HG02571 (cell line): ENCODE measurements around the gene SKIC8.

Experiments used
- ATAC-seq: cut with Tn5 transposase; IDR thresholded peaks from one replicate; pipeline ENCODE4 v1.9.1; 2021; ENCODE audit warnings: mild to moderate bottlenecking, moderate library complexity; ENCODE audit not compliant: unreplicated experiment

The SKIC8 gene

DNA sequence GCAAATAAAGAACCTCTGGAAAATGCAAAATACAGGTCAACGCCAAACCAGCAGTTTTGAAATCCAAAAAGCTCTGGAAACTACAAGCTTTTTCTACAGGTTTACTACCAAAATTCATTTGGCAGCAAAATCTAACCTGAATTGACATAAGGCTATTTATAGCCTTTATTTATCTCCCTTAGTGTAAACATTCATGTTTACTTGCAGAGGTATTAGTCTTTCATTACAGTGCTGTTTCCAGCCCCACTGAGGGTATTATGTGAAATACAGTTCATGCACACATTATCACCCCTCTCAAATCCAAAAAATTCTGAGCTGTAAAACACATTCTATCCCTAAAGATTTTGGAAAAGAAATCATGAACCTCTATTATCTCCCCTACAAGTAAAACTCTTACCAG is 7.2 kb downstream of the SKIC8 start:
- no peak for ATAC-seq

- no peak for ATAC-seq
These were observed 7.7 kb downstream of the SKIC8 start for GRCh38 chr15:78291698-78292097.

GRCh38 chr15:78291052-78291451 is 8.4 kb downstream of the SKIC8 start:
- ATAC-seq, result no peak

DNA sequence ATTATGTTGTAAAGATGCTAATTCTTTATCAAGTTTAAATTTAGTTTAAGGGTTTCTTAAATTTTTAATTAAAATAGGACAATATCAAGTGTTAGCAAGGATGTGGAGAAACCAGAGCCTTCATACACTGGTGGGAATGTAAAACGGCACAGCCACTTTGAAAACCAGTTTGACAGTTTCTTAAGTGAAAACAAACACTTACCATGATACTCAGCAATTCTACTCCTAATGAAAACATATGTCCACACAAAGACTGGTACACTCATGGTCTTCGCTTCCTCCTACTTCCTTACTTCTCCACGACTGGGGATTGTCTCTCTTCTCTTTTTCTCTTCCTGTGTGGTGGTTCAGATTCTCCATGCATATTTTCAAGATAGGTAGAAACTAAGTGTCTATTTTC is 9.2 kb downstream of the SKIC8 start:
- no peak for ATAC-seq

DNA sequence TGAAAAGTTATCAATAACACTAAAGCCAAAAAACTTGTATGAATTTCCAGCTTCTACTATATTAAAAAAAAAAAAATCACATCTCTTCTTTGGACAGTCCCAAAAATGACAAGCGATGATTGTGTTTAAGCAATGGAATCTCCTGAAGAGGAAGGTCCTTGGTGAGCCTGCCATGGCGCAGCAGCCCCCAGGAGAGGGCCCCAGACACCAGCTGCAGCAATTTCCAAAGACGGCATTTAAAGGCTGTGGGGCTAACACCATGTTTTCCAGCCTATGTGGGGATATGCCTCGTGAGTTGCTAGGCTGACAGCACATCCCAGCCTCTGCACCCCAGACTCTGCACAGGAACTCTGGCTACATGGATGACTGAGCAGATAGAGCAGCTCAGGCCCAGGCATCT is 14.7 kb downstream of the SKIC8 start:
- ATAC-seq, result no peak

DNA sequence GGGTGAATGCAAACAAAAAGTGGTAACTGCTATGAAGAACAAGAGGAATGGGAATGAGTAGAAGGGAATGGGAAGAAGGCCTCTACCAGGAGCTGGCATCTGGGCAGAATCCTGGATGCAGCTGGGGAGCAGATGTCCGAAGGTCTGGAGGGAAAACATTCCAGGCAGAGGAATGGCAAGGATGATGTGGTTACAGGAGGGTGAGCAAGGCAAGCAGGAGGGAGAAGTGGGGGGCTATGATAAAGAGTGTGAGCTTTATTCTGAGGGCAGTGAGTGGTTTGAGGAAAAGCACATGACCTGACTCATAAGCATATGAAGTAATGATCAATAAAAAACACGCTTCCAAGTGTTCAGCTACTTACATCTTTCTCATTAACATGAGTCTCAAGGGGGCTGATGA is 17.1 kb downstream of the SKIC8 start:
- ATAC-seq, result no peak

DNA sequence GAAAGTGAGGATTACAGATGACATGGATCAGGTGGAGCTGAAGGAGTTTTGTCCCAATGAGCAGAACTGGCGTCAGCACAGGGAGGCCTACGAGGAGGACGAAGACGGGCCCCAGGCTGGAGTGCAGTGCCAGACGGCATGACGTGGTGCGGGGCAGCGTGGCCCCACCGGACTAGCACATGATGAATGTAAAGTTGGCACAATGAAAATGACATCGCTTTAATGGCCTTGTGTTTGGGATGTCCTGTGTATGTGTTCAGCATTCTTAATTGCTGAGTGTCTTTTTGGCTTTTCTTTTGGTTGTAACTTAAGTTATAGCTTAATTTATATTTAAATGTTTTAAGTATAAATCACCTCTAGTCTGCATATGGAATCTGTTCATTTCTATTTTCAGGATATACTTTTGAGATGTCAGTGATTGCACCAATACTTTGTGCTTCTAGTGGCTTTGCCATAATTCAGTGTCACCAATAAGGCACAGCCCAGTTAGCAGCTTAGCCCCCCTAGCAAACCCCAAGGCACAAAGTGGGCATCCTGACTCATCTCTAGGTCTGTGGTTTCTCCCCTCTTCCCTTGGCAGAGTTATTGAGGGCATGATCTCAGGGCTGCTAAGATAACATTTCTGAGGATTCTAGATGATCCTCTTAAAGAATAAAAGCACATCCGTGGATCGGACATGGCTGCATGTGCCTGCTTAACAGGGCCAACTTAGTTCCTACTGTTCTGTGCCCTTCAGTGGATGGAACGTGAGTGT is 18.9 kb downstream of the SKIC8 start:
- no peak for ATAC-seq

DNA sequence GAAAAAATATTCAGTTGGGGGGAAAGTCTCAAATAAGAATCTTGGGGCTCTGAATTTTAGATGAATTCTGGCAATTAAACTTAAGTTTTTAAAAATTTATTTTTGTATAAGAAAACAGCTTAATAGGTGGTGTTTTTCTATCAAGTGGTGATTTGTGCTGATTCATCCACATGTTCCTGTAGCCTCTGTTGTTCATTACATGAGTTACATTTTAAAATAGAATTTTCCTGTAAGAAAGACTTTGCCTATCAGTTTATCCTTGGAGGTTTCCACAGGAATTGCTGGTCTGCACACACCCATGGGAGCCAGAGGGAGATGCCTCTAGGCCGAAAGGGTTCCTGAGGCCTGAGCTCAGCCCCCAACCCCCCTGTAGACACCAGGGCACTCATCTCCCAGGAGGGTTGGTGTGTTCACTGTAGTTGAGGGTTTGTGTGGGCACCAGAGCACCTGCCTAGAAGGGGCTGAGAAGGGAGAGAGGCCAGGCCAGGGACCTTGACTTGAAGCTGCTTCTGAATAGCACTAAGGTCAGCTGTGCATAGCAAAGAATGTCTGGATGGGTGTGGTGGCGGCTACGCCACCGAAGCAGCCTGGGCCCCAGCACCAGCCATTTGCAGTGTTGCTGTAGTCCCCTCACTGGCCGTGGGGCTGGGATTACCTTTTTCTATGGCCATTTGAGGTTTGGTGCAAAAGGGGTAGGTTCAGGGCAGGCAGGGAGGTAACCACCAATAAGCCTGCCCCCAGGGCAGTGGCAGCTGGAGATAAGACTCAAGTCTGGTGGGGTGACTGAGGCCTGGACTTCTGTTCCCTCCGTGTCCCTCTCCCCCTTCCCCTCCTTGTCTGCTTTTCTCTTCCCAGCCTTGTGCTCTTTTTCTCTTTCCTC is 23.1 kb downstream of the SKIC8 start:
- no peak for ATAC-seq

GRCh38 chr15:78274994-78275393 is 24.4 kb downstream of the SKIC8 start:
- no peak for ATAC-seq

DNA sequence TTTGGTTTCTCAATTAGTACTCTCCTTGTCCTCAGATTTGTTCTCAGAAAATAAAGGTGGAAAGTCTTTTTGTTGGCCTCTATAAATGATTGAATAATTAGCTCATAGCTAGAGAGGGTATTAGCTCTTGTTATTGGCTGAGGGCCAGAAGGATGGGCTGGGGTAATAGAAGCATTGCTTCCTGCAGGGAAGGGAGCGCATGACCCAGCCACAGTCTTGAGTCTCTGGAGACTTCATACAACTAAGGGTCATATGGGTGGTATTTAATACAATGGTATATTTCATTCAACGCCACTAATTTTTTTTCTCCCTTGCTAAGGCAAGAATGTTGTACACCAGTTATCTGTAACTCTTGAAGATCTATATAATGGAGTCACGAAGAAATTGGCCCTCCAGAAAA is 26.6 kb downstream of the SKIC8 start:
- ATAC-seq, result no peak

GRCh38 chr15:78272316-78272715 is 27.1 kb downstream of the SKIC8 start:
- no peak for ATAC-seq

DNA sequence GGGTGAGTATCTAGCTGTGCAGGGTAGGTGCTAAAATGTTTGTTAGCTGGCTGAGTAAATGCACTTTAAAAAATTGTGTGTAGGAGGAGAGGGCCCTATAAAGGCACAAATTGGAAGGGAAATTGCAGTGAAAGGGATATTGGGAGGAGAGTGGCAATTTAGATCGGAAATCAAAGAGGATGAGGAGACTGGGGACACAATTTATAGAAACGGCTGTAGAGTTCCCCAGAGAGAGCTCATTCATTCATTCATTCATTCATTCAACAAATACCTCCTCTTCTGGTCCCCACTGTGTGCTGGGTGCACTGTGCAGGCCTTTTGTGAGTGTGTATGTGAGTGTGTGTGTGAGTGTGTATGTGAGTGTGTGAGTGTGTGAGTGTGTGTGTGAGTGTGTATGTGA is 32.6 kb downstream of the SKIC8 start:
- no peak for ATAC-seq

- no peak for ATAC-seq
These were observed 33.2 kb downstream of the SKIC8 start for GRCh38 chr15:78266229-78266628.

DNA sequence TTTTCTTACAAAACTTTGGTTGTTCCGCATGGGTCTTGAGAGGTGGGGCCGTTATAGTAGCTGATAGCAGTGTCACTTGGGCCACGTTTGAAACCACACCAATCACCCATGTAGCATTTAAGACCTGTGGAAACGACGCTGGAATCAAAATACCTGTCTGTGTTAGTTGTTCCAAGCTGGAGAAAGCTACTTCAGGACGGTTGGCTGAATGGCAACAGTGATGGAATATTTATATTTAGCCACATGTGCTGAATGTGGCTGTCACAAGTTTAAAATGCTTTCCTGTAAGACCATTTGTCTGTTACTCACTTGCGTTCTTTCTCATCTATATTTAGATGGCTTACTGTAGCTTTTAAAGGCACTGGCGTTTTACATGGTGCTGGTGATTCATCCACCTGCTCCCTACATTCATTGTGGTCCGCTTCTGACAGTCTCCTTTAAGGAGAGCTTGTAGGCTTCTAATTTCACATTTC is 33.6 kb downstream of the SKIC8 start:
- no peak for ATAC-seq

- no peak for ATAC-seq
These were observed 34.3 kb downstream of the SKIC8 start for GRCh38 chr15:78265137-78265460.

- ATAC-seq, result no peak
These were observed 34.9 kb downstream of the SKIC8 start, which contains the start of gene DNAJA4 for GRCh38 chr15:78264304-78265136. Gene DNAJA4 (plus strand): TSS chr15:78264562. CDS start chr15:78264764, 202 bp downstream.

DNA sequence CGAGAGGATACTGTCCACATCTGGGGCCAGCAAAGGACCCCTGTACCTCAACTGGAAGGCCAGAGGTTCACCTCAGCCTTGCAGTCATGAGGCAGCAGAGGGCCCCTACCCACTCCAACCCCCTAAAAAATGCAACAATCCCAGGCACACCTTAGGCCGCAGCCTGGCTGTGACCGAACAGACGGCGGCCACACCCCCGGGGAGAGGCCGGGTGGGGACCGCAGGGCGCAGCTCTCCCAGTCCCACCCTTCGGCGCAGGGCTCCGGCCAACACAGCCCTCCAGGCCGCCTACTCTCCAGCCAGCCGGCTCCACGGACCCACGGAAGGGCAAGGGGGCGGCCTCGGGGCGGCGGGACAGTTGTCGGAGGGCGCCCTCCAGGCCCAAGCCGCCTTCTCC is 35.5 kb downstream of the SKIC8 start:
- no peak for ATAC-seq

DNA sequence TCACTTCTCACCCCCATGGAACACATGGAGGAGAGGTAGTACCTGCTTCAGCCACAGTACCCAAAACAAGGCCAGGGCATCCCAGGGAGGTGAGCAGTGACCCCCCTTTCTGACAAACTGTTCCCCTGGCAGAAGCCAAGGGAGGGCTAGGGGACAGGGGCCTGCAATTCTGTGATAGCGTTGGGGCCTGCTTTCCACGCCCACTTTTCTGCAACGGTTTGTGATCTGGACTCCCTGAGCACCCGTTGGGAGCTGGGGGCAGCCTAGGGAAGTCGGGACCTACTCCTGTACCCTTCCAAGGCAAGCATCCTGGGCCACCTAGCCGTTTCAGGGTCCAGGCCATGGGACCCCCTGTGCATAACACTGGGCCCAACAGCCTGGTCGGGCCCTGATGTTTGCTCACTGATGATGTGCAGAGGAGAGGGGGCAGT is 36.0 kb downstream of the SKIC8 start:
- ATAC-seq, result no peak

DNA sequence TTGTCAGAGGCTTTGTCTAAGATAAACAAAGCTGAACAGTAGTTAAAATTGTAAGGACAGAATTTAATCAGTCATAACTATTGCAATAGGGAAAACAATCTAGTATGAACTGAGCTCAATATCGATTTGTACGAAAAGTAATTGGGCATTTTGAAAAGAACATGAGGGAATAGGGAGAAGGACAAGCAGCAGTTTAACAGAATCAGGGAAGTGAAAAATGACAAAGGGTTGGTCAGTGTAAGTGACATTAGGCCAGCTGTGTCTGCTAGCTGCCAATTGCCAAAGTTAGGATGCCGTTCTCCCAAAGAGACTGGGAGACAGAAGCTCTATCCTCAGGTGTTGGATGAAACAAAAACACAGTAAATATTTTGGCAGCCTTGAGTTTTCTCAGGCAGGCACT is 38.3 kb downstream of the SKIC8 start:
- no peak for ATAC-seq

- no peak for ATAC-seq
These were observed 38.9 kb downstream of the SKIC8 start for GRCh38 chr15:78260489-78260888.

DNA sequence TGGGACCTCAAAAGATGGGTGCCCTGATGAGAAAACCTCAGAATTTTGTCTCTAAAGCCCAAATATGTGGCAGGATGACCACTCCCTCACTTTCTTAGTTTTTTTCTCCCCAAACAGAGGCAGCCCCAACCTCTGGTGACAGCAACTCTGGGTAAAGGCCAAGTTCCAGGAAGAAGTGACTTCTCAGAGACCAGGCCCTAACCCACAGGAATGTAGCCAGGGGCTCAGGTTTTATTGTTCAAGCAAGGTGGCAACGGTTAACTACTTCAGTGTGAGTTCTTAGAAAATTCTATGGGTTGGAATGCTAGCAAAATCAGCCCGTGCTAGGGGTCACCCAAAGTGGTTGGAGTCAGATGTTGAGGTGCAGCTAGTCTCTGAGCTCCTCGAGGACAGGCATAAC is 40.2 kb downstream of the SKIC8 start:
- no peak for ATAC-seq
